CD4-positive, alpha-beta T cell (primary cell): Measurements from ENCODE around the gene CNR2. TPM values are rescaled to one million over a fixed set of nuclear protein-coding genes. Genes with fewer than 3 reads are reported as not detected.
"Not testable (repeated sequence)": the region's sequence is repeated elsewhere in the genome, so short reads cannot be mapped to it uniquely, and the experiment has no call there.

Experiments
- ATAC-seq: fragments of 200-7000 bp; cut with Tn5 transposase; one replicate; pipeline ENCODE4 v1.10.0; 2022; ENCODE audit warnings: mild to moderate bottlenecking; ENCODE audit not compliant: poor library complexity
- CTCF ChIA-PET: fragments of 350-600 bp; sonication (Branson Sonifier 250); formaldehyde crosslinking; loops from one replicate; lab custom pipeline; 2021; ENCODE audit warnings: antibody characterized with exemption, inconsistent platforms; lab: Charles Lee
- POLR2A ChIA-PET: fragments of 350-600 bp; sonication (Branson Sonifier 250); formaldehyde crosslinking; loops from one replicate; lab custom pipeline; 2021; ENCODE audit warnings: antibody characterized with exemption, inconsistent platforms; lab: Charles Lee
- DNase-seq, 14 experiments: peaks; one replicate each; pipeline ENCODE4 v3.0.0-alpha.2; 2013 to 2020; ENCODE audit warnings: mixed read lengths in 2 of 14
- H3K27ac ChIP-seq, 2 donors: one replicate each; pipeline versions ENCODE4 v1.5.1 to v1.7.0; 2013; ENCODE audit warnings: low read length in 2 of 2, low read depth in 1 of 2, mild to moderate bottlenecking in 1 of 2
- H3K27me3 ChIP-seq, 2 experiments: 1 replicate in 1 of 2; 2 replicates in 1 of 2; pipeline versions ENCODE4 v1.6.1 to v1.7.0; 2013; ENCODE audit warnings: low read length in 2 of 2, control low read depth in 1 of 2, mild to moderate bottlenecking in 1 of 2, moderate library complexity in 1 of 2; ENCODE audit not compliant: insufficient read depth in 2 of 2, control insufficient read depth in 1 of 2
- H3K36me3 ChIP-seq: one replicate; pipeline ENCODE4 v1.6.1; 2013; ENCODE audit warnings: low read length, control low read depth; ENCODE audit not compliant: insufficient read depth
- H3K4me1 ChIP-seq: one replicate; pipeline ENCODE4 v1.6.1; 2013; ENCODE audit warnings: low read length, control low read depth; ENCODE audit not compliant: insufficient read depth
- H3K4me3 ChIP-seq: one replicate; pipeline ENCODE4 v1.5.1; 2013; ENCODE audit warnings: mild to moderate bottlenecking, low read length, moderate library complexity
- H3K9me3 ChIP-seq, 2 experiments: 1 replicate in 1 of 2; 2 replicates in 1 of 2; pipeline versions ENCODE4 v1.6.1 to v1.7.0; 2013; ENCODE audit warnings: low read length in 2 of 2, mild to moderate bottlenecking in 2 of 2, control low read depth in 1 of 2, moderate library complexity in 1 of 2; ENCODE audit not compliant: control insufficient read depth in 1 of 2, insufficient read depth in 1 of 2
- H3K27ac Mint-ChIP-seq: one replicate; pipeline ENCODE4 v1.8.0; 2020; ENCODE audit warnings: mixed read lengths
- H3K27me3 Mint-ChIP-seq: one replicate; pipeline ENCODE4 v1.8.0; 2021; ENCODE audit warnings: mixed read lengths
- H3K36me3 Mint-ChIP-seq: one replicate; pipeline ENCODE4 v1.8.0; 2021; ENCODE audit warnings: low read depth, mixed read lengths
- H3K4me1 Mint-ChIP-seq: one replicate; pipeline ENCODE4 v1.8.0; 2021; ENCODE audit warnings: low read depth, mixed read lengths
- H3K4me3 Mint-ChIP-seq: one replicate; pipeline ENCODE4 v1.8.0; 2020; ENCODE audit warnings: mild to moderate bottlenecking, mixed read lengths
- H3K9me3 Mint-ChIP-seq: one replicate; pipeline ENCODE4 v1.8.0; 2020; ENCODE audit warnings: mixed read lengths
- intact Hi-C, 2 experiments: fragments of 100-400 bp; cut with DNase I in 1 of 2; cut with micrococcal nuclease in 1 of 2; formaldehyde crosslinking; loops; one replicate each; pipeline versions ENCODE4 v1.15.1 to v1.9.0; 2023 to 2025; cut with DNase I, micrococcal nuclease
- total RNA-seq, 174 experiments: library from RNA in 2 of 174; stranded (reverse) in 2 of 174; gene quantifications; one replicate each; pipeline ENCODE4 v1.2.3 and lab custom pipeline; 2021 to 2026
- TF ChIP-seq, protein P1 (sequence below): fragments of 200-600 bp; IDR thresholded peaks from one replicate; pipeline ENCODE4 v1.8.0; 2022; ENCODE audit warnings: antibody characterized with exemption, mild to moderate bottlenecking

CNR2 gene
- total RNA-seq, 2 experiments from 2014 or later, result 0.05 TPM; not detected in 1

DNA sequence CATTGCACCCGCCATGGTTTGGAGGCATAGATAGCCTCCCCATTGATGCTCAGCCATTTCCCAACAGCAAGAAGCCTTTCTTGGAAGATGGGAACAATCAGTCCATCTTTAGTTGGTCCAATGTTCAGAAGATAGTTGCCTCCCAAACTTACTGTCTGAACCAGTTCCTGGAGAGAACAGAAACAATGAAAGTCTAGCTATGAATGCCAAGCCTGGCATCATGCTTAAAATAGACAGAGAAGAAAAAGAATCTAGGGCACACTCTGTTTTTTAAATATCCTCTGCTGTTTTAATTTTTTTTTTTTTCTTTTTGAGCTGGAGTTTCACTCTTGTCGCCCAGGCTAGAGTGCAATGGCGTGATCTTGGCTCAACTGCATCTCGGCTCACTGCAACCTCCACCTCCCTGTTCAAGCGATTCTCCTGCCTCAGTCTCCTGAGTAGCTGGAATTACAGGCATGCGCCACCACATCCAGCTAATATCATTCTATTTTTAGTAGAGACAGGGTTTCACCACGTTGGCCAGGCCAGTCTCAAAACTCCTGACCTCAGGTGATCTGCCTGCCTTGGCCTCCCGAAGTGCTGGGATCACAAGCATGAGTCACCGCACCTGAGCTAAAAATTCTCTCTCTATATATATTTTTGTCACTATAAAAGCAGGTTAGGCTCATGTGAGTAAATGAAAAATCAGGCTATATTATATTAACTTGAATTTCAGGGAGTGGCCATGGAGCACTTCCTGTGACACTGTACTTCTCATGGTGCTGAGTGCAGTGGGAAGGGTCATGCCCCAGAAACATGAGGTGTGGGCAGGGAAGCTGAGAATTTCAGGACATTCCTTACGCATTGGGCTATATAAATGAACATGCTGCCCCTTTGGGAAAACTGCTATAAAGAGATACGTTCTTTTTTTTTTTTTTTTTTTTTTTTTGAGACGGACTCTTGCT, 64.2 kb downstream of the CNR2 start:
- H3K4me1 Mint-ChIP-seq, result no peaks in the 10 kb centered on the region
- Histone ChIP-seq H3K9me3 (peaks cover 0 to 4% of the 10 kb centered on the region in 2 experiments), H3K36me3 (peaks cover 32% of the 10 kb centered on the region), H3K27ac (no peak overlapping the region), H3K4me3 (no peak overlapping the region), H3K4me1 (no peaks in the 10 kb centered on the region), H3K27me3 (no peaks in the 10 kb centered on the region)
- ATAC-seq, result no peak
- no peaks in the 10 kb centered on the region for H3K27me3 Mint-ChIP-seq
- POLR2A ChIA-PET, result no interaction called here
- no peak overlapping the region for H3K27ac Mint-ChIP-seq
- intact Hi-C loops, result no loop called here
- peaks cover 5% of the 10 kb centered on the region for H3K9me3 Mint-ChIP-seq
- no peak overlapping the region for H3K4me3 Mint-ChIP-seq
- H3K36me3 Mint-ChIP-seq, result peaks cover 57% of the 10 kb centered on the region
- TF ChIP-seq, protein P1, sequence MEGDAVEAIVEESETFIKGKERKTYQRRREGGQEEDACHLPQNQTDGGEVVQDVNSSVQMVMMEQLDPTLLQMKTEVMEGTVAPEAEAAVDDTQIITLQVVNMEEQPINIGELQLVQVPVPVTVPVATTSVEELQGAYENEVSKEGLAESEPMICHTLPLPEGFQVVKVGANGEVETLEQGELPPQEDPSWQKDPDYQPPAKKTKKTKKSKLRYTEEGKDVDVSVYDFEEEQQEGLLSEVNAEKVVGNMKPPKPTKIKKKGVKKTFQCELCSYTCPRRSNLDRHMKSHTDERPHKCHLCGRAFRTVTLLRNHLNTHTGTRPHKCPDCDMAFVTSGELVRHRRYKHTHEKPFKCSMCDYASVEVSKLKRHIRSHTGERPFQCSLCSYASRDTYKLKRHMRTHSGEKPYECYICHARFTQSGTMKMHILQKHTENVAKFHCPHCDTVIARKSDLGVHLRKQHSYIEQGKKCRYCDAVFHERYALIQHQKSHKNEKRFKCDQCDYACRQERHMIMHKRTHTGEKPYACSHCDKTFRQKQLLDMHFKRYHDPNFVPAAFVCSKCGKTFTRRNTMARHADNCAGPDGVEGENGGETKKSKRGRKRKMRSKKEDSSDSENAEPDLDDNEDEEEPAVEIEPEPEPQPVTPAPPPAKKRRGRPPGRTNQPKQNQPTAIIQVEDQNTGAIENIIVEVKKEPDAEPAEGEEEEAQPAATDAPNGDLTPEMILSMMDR, result no peak
- DNase-seq, result no peak
- CTCF ChIA-PET, result interaction anchor here (0.7 to 1.5 kb wide), 3 partner anchors 20 to 38 kb away, joined by 3 to 6 read pairs (median 3); no protein-coding TSS in a partner anchor

DNA sequence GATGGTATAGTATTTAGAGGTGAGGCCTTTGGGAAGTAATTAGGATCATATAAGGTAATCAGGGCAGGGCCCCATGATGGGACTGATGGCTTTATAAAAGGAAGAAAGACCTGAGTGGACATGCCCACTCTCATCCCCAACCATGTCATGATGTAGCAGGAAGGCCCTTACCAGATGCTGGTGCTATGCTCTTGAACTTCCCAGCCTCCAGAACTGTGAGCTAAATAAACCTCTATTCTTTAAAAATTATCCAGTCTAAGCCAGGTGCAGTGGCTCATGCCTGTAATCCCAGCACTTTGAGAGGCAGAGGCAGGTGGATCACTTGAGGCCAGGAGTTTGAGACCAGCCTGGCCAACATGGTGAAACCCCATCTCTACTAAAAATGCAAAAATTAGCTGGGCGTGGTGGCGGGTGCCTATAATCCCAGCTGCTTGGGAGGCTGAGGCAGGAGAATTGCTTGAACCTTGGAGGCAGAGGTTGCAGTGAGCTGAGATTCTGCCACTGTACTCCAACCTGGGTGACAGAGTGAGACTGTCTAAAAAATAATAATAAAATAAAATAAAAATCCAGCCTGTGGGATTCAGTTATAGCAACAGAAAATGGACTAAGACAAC, 65.6 kb downstream of the CNR2 start:
- H3K9me3 Mint-ChIP-seq, POLR2A ChIA-PET, H3K4me3 ChIP-seq, H3K27me3 Mint-ChIP-seq, intact Hi-C loops, H3K4me1 ChIP-seq, DNase-seq, H3K27ac ChIP-seq, H3K4me1 Mint-ChIP-seq, ATAC-seq, H3K27ac Mint-ChIP-seq, H3K27me3 ChIP-seq, CTCF ChIA-PET, H3K4me3 Mint-ChIP-seq, H3K9me3 ChIP-seq: not testable (repeated sequence)
- peaks cover 31% of the 10 kb centered on the region for H3K36me3 ChIP-seq
- H3K36me3 Mint-ChIP-seq, result peaks cover 54% of the 10 kb centered on the region

- no peak overlapping the region for H3K4me3 Mint-ChIP-seq
Observed at GRCh38 chr1:23845163-23845562, 68.0 kb downstream of the CNR2 start.

More at GRCh38 chr1:23845163-23845562, 68.0 kb downstream of the CNR2 start:
- TF ChIP-seq, protein P1, result no peak
- no peaks in the 10 kb centered on the region for H3K27me3 ChIP-seq
- H3K4me3 ChIP-seq, result no peak overlapping the region
- peaks cover 29% of the 10 kb centered on the region for H3K36me3 ChIP-seq
- H3K27ac Mint-ChIP-seq, result no peak overlapping the region
- H3K9me3 Mint-ChIP-seq, result peaks cover 5% of the 10 kb centered on the region
- peaks cover 0 to 4% of the 10 kb centered on the region in 2 experiments for H3K9me3 ChIP-seq
- no peak overlapping the region for H3K27ac ChIP-seq
- H3K4me1 ChIP-seq, result no peaks in the 10 kb centered on the region
- intact Hi-C loops, result no loop called here
- H3K27me3 Mint-ChIP-seq, result no peaks in the 10 kb centered on the region
- POLR2A ChIA-PET, result no interaction called here
- H3K36me3 Mint-ChIP-seq, result peaks cover 48% of the 10 kb centered on the region
- H3K4me1 Mint-ChIP-seq, result no peaks in the 10 kb centered on the region
- CTCF ChIA-PET, result no interaction called here
- ATAC-seq (no peak), DNase-seq (no peak)
